ENCODE data around the gene ATP9B.

GRCh38 chr18:79151191-79151590 is 82.0 kb downstream of the ATP9B start:
- no peak for TF ChIP-seq POLR2A (IDR thresholded peaks at IDR 0.05; ENCODE audit: low read length)
- TF ChIP-seq GATA1 (IDR thresholded peaks at IDR 0.05; ENCODE audit: low read depth, low read length), result no peak
